GM12873 (cell line): Measurements from ENCODE around the gene ZDHHC7.

ENCODE experiments used
- TF ChIP-seq, protein P1 (sequence below): IDR thresholded peaks from 2 replicates; pipeline ENCODE4 v1.5.1; 2012; ENCODE audit warnings: low read depth, mild to moderate bottlenecking, moderate library complexity, low read length, control low read depth; ENCODE audit not compliant: insufficient read depth; ENCODE audit errors: missing control alignments

The ZDHHC7 gene

GRCh38 chr16:84940670-84941551 is 70.4 kb downstream of the ZDHHC7 start:
- TF ChIP-seq, protein P1, sequence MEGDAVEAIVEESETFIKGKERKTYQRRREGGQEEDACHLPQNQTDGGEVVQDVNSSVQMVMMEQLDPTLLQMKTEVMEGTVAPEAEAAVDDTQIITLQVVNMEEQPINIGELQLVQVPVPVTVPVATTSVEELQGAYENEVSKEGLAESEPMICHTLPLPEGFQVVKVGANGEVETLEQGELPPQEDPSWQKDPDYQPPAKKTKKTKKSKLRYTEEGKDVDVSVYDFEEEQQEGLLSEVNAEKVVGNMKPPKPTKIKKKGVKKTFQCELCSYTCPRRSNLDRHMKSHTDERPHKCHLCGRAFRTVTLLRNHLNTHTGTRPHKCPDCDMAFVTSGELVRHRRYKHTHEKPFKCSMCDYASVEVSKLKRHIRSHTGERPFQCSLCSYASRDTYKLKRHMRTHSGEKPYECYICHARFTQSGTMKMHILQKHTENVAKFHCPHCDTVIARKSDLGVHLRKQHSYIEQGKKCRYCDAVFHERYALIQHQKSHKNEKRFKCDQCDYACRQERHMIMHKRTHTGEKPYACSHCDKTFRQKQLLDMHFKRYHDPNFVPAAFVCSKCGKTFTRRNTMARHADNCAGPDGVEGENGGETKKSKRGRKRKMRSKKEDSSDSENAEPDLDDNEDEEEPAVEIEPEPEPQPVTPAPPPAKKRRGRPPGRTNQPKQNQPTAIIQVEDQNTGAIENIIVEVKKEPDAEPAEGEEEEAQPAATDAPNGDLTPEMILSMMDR = no peak

GRCh38 chr16:84937196-84938005 is 73.9 kb downstream of the ZDHHC7 start:
- TF ChIP-seq, protein P1 = no peak

GRCh38 chr16:84933774-84934631 is 77.3 kb downstream of the ZDHHC7 start:
- TF ChIP-seq, protein P1 = no peak

GRCh38 chr16:84932681-84933080 is 78.7 kb downstream of the ZDHHC7 start:
- TF ChIP-seq, protein P1 = no peak

DNA sequence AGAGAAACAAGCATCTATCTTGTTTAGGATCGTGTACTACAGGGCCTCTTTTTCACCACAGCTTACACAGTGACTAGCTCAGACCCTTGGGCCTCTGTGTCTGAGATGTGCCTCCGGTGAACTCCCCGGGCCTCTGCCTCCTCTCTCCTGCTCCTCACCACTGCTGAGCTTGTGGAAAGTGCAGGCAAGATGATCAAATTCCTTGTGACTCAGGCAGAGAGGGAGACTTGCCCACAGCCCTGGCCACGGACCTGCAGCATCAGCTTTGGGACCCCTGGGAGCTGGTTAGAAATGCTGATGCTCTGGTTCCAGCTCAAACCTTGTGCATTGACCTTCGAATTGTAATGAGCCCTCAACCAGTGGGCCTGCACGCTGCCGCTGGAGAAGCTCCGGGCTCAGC is 79.8 kb downstream of the ZDHHC7 start:
- TF ChIP-seq, protein P1 = no peak

GRCh38 chr16:84931107-84931494 is 80.2 kb downstream of the ZDHHC7 start:
- TF ChIP-seq, protein P1 = no peak
